ENCODE measurements around the gene GPC6. TPM values are rescaled to one million over a fixed set of nuclear protein-coding genes. Genes with fewer than 3 reads are reported as not detected.

The GPC6 gene
- polyA plus RNA-seq, 2 of the 4 experiments (the other 2 are of a cell fraction): 8.0 to 14.4 TPM

DNA sequence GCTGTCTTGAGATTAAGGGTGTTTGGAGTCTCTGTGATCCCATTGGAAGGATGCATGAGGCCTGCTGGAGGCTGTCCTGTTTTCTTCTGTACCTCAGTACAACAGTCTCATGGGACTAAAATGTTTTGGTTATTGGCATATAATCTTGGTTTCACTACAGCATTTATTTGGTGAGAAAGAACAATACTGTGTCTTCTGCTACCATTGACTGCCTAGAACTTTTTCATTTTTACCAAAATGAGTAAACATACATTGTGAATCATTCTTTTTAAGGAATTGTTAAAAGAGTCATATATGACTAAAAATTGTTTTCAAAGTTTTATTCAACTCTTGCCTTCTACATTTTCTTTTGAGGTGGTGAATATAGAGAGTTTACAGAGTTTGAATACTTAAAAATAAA, 459.8 kb downstream of the GPC6 start:
- TF ChIP-seq CBX8 (IDR thresholded peaks at IDR 0.05) (no peak), BHLHE40 (IDR thresholded peaks at IDR 0.05; ENCODE audit: low read depth, low read length) (no peak), POLR2A (IDR thresholded peaks at IDR 0.05; ENCODE audit: low read length) (no peak), KDM1A (IDR thresholded peaks at IDR 0.05; ENCODE audit: low read depth) (no peak), EHMT2 (IDR thresholded peaks at IDR 0.05; ENCODE audit: low read depth) (no peak), SREBF2 (IDR thresholded peaks at IDR 0.05) (no peak), CHD2 (IDR thresholded peaks at IDR 0.05; ENCODE audit: low read length, partially characterized antibody) (no peak), SMC3 (IDR thresholded peaks at IDR 0.05) (no peak), NR3C1 (IDR thresholded peaks at IDR 0.05) (no peak)
- H3K4me2 ChIP-seq: no peak overlapping the region
- no peak overlapping the region for H3K27ac ChIP-seq
- 0 out of 3 replicates have a peak, but pooled peaks cover 6% of the 10 kb centered on the region for H3K4me1 ChIP-seq
- no peak overlapping the region for H3K4me3 ChIP-seq
- ChIA-PET CTCF (no interaction called here), POLR2A (no interaction called here)
- no peak for FAIRE-seq
- DNase-seq (ENCODE audit: low read depth in 1 of 2, low spot score in 1 of 2): no peak
- no peaks in the 10 kb centered on the region for H3K9me3 ChIP-seq
- ATAC-seq: no peak

DNA sequence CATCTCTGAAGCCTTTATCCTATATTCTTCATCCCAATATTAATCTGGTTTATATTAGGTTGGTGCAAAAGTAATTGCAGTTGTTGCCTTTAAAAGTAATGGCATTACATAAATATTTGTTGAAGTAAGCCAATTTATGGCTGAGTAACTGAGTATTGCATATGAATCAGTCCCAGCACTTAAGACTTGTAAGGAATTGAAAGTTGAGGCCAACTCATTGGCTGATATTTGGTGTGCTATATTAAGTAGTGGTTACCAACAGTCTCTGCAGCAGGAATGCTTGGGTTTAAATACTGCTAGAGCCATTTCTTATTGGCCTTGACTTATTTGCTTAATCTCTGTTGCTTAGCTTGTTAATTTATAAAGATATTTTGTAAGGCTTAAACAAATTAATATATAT, 460.7 kb downstream of the GPC6 start:
- ChIA-PET CTCF (no interaction called here), POLR2A (no interaction called here)
- Histone ChIP-seq H3K27ac (no peak overlapping the region), H3K9me3 (no peaks in the 10 kb centered on the region), H3K4me2 (no peak overlapping the region), H3K4me1 (0 out of 3 replicates have a peak, but pooled peaks cover 6% of the 10 kb centered on the region), H3K4me3 (no peak overlapping the region)
- no peak for DNase-seq (ENCODE audit: low read depth in 1 of 2, low spot score in 1 of 2)
- ATAC-seq: no peak
- FAIRE-seq: no peak
- TF ChIP-seq HOXB13 (CRISPR knock-in tag; IDR thresholded peaks at IDR 0.05; ENCODE audit: low read depth): no peak
- TF ChIP-seq ZSCAN20 (CRISPR knock-in tag; IDR thresholded peaks at IDR 0.05): no peak
- no peak for TF ChIP-seq RCOR1 (IDR thresholded peaks at IDR 0.05; ENCODE audit: low read depth, low read length)
- TF ChIP-seq, protein P1, sequence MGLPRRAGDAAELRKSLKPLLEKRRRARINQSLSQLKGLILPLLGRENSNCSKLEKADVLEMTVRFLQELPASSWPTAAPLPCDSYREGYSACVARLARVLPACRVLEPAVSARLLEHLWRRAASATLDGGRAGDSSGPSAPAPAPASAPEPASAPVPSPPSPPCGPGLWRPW (IDR thresholded peaks at IDR 0.05): no peak
- no peak for TF ChIP-seq EHMT2 (IDR thresholded peaks at IDR 0.05; ENCODE audit: low read depth)

DNA sequence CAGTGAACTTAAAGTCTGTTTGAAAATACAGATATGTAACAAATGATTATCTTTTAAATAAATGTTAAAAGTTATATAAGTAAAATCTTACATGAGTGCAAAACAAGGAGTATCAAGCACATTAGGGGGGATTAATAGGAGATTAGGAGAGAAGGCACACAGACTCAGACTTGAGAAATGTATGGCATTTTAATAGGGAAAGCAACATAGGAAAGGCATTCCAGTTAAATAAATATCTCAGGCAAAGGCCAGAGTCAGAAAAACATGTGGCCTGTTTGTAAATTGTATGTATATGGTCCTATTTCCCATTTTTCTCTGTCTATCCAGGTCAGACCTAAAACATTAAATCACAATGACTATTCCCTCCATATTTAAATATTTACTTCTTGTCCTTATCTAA, 462.7 kb downstream of the GPC6 start:
- Histone ChIP-seq H3K9me3 (no peaks in the 10 kb centered on the region), H3K4me3 (no peak overlapping the region), H3K4me2 (0 out of 3 replicates have a peak overlapping the region, but pooled peaks have one; percentile 10), H3K4me1 (0 out of 3 replicates have a peak, but pooled peaks cover 6% of the 10 kb centered on the region), H3K27ac (no peak overlapping the region)
- ChIA-PET CTCF (no interaction called here), POLR2A (no interaction called here)
- no peak for ATAC-seq
- no peak for DNase-seq (ENCODE audit: low read depth in 1 of 2, low spot score in 1 of 2)
- TF ChIP-seq NR3C1 (IDR thresholded peaks at IDR 0.05): no peak
- TF ChIP-seq HEYL (CRISPR knock-in tag; IDR thresholded peaks at IDR 0.05): no peak
- no peak for TF ChIP-seq RFX5 (IDR thresholded peaks at IDR 0.05)
- no peak for FAIRE-seq

DNA sequence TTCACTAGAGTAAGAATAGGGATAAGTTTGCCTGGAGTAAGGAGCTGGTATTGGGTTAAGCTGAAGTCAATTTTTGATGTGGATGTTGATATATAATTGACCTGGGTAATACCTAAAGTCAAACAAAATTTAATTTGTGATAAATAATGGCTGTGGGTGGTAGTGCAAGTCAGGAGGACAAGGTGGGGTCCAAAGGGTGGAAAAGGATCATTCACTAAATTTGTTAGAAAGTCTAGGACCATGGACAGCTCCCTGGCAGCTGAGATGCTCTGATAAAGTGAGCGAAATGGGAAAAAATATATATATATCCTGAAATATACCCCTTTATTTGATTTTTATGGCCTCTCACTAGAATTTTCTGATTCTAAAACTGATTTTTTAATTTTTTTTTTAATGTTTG, 463.5 kb downstream of the GPC6 start:
- FAIRE-seq: no peak
- no peak for TF ChIP-seq ZFP36 (IDR thresholded peaks at IDR 0.05; ENCODE audit: borderline replicate concordance, partially characterized antibody)
- TF ChIP-seq, protein P2, sequence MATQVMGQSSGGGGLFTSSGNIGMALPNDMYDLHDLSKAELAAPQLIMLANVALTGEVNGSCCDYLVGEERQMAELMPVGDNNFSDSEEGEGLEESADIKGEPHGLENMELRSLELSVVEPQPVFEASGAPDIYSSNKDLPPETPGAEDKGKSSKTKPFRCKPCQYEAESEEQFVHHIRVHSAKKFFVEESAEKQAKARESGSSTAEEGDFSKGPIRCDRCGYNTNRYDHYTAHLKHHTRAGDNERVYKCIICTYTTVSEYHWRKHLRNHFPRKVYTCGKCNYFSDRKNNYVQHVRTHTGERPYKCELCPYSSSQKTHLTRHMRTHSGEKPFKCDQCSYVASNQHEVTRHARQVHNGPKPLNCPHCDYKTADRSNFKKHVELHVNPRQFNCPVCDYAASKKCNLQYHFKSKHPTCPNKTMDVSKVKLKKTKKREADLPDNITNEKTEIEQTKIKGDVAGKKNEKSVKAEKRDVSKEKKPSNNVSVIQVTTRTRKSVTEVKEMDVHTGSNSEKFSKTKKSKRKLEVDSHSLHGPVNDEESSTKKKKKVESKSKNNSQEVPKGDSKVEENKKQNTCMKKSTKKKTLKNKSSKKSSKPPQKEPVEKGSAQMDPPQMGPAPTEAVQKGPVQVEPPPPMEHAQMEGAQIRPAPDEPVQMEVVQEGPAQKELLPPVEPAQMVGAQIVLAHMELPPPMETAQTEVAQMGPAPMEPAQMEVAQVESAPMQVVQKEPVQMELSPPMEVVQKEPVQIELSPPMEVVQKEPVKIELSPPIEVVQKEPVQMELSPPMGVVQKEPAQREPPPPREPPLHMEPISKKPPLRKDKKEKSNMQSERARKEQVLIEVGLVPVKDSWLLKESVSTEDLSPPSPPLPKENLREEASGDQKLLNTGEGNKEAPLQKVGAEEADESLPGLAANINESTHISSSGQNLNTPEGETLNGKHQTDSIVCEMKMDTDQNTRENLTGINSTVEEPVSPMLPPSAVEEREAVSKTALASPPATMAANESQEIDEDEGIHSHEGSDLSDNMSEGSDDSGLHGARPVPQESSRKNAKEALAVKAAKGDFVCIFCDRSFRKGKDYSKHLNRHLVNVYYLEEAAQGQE (IDR thresholded peaks at IDR 0.05): peak; percentile 90
- TF ChIP-seq NPAS2 (CRISPR knock-in tag; IDR thresholded peaks at IDR 0.05; ENCODE audit: borderline replicate concordance): no peak
- TF ChIP-seq, protein P3, sequence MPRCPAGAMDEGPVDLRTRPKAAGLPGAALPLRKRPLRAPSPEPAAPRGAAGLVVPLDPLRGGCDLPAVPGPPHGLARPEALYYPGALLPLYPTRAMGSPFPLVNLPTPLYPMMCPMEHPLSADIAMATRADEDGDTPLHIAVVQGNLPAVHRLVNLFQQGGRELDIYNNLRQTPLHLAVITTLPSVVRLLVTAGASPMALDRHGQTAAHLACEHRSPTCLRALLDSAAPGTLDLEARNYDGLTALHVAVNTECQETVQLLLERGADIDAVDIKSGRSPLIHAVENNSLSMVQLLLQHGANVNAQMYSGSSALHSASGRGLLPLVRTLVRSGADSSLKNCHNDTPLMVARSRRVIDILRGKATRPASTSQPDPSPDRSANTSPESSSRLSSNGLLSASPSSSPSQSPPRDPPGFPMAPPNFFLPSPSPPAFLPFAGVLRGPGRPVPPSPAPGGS (IDR thresholded peaks at IDR 0.05): no peak
- H3K4me1 ChIP-seq: 0 out of 3 replicates have a peak, but pooled peaks cover 6% of the 10 kb centered on the region
- DNase-seq (ENCODE audit: low read depth in 1 of 2, low spot score in 1 of 2): no peak
- POLR2A ChIA-PET: no interaction called here
- no peak overlapping the region for H3K4me3 ChIP-seq
- no peaks in the 10 kb centered on the region for H3K9me3 ChIP-seq
- H3K4me2 ChIP-seq: no peak overlapping the region
- ATAC-seq: no peak
- 60% methylated on average over 1 of the region's 1 CpG for WGBS (ENCODE audit: missing lambda C conversion rate)
- CTCF ChIA-PET: no interaction called here
- no peak overlapping the region for H3K27ac ChIP-seq

Measured in A549 (cell line).